Measurements from ENCODE around the gene TBX2.

The TBX2 gene

GRCh38 chr17:61402978-61403800 lies 3.5 kb downstream of the TBX2 start:
- H3K27ac ChIP-seq, result no peak overlapping the region
- TF ChIP-seq CTCF (conservative IDR thresholded peaks at IDR 0.05), result no peak

GRCh38 chr17:61403801-61404662 lies 4.4 kb downstream of the TBX2 start:
- no peak for TF ChIP-seq CTCF (conservative IDR thresholded peaks at IDR 0.05)
- no peak overlapping the region for H3K27ac ChIP-seq

GRCh38 chr17:61404663-61404912 lies 4.9 kb downstream of the TBX2 start:
- no peak overlapping the region for H3K27ac ChIP-seq
- TF ChIP-seq CTCF (conservative IDR thresholded peaks at IDR 0.05), result no peak

- no peak for TF ChIP-seq CTCF (conservative IDR thresholded peaks at IDR 0.05)
- H3K27ac ChIP-seq, result no peak overlapping the region
These were observed 5.5 kb downstream of the TBX2 start for GRCh38 chr17:61404913-61405685.

- TF ChIP-seq CTCF (conservative IDR thresholded peaks at IDR 0.05), result no peak
- H3K27ac ChIP-seq, result no peak overlapping the region
These were observed 6.3 kb downstream of the TBX2 start for GRCh38 chr17:61405686-61406536.

- no peak overlapping the region for H3K27ac ChIP-seq
- TF ChIP-seq CTCF (conservative IDR thresholded peaks at IDR 0.05), result no peak
These were observed 6.8 kb downstream of the TBX2 start for GRCh38 chr17:61406537-61406845.

Measured in VCaP (cell line).